ENCODE measurements around the gene YDJC.
A peak's percentile ranks its signal among the peaks of the same experiment; 100 is the strongest.
"Not testable (repeated sequence)": the region's sequence is repeated elsewhere in the genome, so short reads cannot be mapped to it uniquely, and the experiment has no call there.

YDJC gene

DNA sequence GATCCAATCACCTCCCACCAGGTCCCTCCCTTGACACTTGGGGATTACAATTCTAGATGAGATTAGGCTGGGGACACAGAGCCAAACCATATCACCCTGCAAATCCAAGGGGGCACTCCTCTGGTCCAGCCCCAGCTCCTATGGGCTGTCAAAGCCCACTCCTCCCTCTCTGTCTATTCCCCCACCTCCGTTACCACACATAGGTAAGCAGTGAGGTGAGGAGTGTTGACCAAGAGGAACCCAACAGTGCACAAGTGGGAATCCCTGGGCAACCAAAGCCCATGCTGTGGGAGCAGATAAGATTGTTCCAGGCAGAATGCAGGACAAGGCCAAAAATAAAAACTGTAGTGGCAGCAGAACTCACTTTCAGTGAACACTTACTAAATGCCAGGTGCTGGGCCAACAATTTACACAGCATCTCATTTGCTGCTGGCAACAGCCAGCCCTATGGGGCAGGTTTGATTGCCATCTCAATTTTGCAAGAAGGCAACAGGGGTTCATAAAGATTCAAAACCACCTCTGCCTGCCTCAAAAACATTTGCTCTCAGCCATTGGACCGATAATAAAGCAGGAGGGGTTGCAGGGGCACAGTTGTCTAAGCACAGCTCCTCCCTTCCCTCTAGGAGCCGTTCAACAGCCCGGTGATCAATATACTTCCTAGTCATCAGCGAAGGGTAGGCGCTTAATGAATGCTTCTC, 21.1 kb upstream of the YDJC start:
- Histone ChIP-seq H3K9me3 (ENCODE audit: insufficient read depth, low read length) (no peaks in the 10 kb centered on the region), H3K9ac (ENCODE audit: low read length) (peak overlapping the region; percentile 85), H3K27ac (ENCODE audit: low read depth, low read length) (peak overlapping the region; percentile 74), H3K79me2 (ENCODE audit: insufficient read depth, low read length) (no peaks in the 10 kb centered on the region), H2AFZ (ENCODE audit: low read depth, low read length, severe bottlenecking) (peak overlapping the region; percentile 77), H3K4me2 (ENCODE audit: low read depth, low read length, poor library complexity, severe bottlenecking) (peak overlapping the region; percentile 78), H3F3A (ENCODE audit: insufficient read depth) (0 out of 2 replicates have a peak, but pooled peaks cover 4% of the 10 kb centered on the region), H3K27me3 (ENCODE audit: low read length) (no peaks in the 10 kb centered on the region), H4K20me1 (ENCODE audit: low read depth, low read length) (no peaks in the 10 kb centered on the region), H3K36me3 (ENCODE audit: low read length) (no peaks in the 10 kb centered on the region), H3K9me2 (replicated peaks; ENCODE audit: insufficient read depth, low read length) (no peaks in the 10 kb centered on the region), H3K4me3 (ENCODE audit: insufficient read depth, low read length, poor library complexity, severe bottlenecking) (peak overlapping the region; percentile 88)
- TF ChIP-seq, protein P1, sequence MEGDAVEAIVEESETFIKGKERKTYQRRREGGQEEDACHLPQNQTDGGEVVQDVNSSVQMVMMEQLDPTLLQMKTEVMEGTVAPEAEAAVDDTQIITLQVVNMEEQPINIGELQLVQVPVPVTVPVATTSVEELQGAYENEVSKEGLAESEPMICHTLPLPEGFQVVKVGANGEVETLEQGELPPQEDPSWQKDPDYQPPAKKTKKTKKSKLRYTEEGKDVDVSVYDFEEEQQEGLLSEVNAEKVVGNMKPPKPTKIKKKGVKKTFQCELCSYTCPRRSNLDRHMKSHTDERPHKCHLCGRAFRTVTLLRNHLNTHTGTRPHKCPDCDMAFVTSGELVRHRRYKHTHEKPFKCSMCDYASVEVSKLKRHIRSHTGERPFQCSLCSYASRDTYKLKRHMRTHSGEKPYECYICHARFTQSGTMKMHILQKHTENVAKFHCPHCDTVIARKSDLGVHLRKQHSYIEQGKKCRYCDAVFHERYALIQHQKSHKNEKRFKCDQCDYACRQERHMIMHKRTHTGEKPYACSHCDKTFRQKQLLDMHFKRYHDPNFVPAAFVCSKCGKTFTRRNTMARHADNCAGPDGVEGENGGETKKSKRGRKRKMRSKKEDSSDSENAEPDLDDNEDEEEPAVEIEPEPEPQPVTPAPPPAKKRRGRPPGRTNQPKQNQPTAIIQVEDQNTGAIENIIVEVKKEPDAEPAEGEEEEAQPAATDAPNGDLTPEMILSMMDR (IDR thresholded peaks at IDR 0.05; ENCODE audit: insufficient read depth, low read length, poor library complexity, severe bottlenecking), result no peak
- TF ChIP-seq EZH2phosphoT487 (conservative IDR thresholded peaks at IDR 0.05; ENCODE audit: low read length), result no peak

- 0 out of 2 replicates have a peak, but pooled peaks cover 4% of the 10 kb centered on the region for H3F3A ChIP-seq (ENCODE audit: insufficient read depth)
- H3K9ac ChIP-seq (ENCODE audit: low read length), result 0 out of 2 replicates have a peak overlapping the region, but pooled peaks have one; percentile 85
- H2AFZ ChIP-seq (ENCODE audit: low read depth, low read length, severe bottlenecking), result no peak overlapping the region
- TF ChIP-seq, protein P1 (IDR thresholded peaks at IDR 0.05; ENCODE audit: insufficient read depth, low read length, poor library complexity, severe bottlenecking), result no peak
- TF ChIP-seq EZH2phosphoT487 (conservative IDR thresholded peaks at IDR 0.05; ENCODE audit: low read length), result no peak
- no peaks in the 10 kb centered on the region for H3K79me2 ChIP-seq (ENCODE audit: insufficient read depth, low read length)
- no peaks in the 10 kb centered on the region for H3K27me3 ChIP-seq (ENCODE audit: low read length)
- H3K36me3 ChIP-seq (ENCODE audit: low read length), result no peaks in the 10 kb centered on the region
- no peaks in the 10 kb centered on the region for H4K20me1 ChIP-seq (ENCODE audit: low read depth, low read length)
- no peak overlapping the region for H3K4me3 ChIP-seq (ENCODE audit: insufficient read depth, low read length, poor library complexity, severe bottlenecking)
- no peaks in the 10 kb centered on the region for H3K9me2 ChIP-seq (replicated peaks; ENCODE audit: insufficient read depth, low read length)
- no peak overlapping the region for H3K27ac ChIP-seq (ENCODE audit: low read depth, low read length)
- no peaks in the 10 kb centered on the region for H3K9me3 ChIP-seq (ENCODE audit: insufficient read depth, low read length)
- no peak overlapping the region for H3K4me2 ChIP-seq (ENCODE audit: low read depth, low read length, poor library complexity, severe bottlenecking)
Observed at GRCh38 chr22:21650280-21650679, 20.5 kb upstream of the YDJC start.

DNA sequence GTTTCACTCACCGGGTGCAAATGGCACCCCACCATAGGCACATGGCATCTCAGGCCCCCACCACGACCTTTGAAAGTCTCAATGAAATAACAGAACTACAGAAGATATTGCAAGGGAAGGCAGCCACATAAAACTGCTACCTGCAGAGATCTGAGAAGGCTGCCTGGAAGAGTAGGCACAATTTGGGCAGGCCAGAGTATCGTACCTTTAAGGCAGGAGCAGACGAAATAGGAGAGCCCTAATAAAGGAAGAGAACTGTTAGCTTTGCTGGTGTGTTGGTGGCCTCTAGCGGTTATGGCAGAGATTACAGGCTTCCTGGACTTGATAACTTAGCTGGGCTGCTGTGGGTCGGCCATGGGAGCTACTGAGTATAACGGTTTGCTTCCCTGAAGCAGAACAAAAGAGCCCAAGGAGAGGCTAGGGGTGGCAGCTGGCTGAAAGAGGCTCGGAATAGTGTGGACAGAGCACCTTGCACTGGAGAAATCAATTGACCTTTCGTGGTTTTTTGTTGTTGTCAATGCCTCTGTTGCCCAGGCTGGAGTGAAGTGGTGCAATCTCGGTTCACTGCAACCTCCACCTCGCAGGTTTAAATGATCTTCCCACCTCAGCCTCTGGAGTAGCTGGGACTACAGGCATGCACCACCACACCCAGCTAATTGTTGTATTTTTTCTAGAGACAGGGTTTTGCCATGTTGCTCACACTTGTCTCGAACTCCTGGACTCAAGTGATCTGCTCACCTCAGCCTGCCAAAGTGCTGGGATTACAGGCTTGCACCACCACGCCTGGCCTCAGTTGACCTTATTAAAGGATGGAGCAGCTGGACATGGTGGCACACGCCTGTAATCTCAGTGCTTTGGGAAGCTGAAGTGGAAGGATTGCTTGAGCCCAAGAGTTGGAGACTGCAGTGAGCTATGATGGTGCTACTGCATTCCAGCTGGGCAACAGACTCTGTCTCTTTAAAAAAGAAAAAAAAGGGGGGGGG, 17.1 kb upstream of the YDJC start:
- Histone ChIP-seq H3K27me3 (ENCODE audit: low read length) (no peaks in the 10 kb centered on the region), H3K4me2 (ENCODE audit: low read depth, low read length, poor library complexity, severe bottlenecking) (no peak overlapping the region), H3K9me3 (ENCODE audit: insufficient read depth, low read length) (no peaks in the 10 kb centered on the region), H3K79me2 (ENCODE audit: insufficient read depth, low read length) (peaks cover 6% of the 10 kb centered on the region; the same call in 1 of the 2 replicates), H3K9me2 (replicated peaks; ENCODE audit: insufficient read depth, low read length) (no peaks in the 10 kb centered on the region), H3F3A (ENCODE audit: insufficient read depth) (0 out of 2 replicates have a peak, but pooled peaks cover 4% of the 10 kb centered on the region), H2AFZ (ENCODE audit: low read depth, low read length, severe bottlenecking) (no peak overlapping the region), H4K20me1 (ENCODE audit: low read depth, low read length) (no peaks in the 10 kb centered on the region), H3K4me3 (ENCODE audit: insufficient read depth, low read length, poor library complexity, severe bottlenecking) (no peak overlapping the region), H3K27ac (ENCODE audit: low read depth, low read length) (no peak overlapping the region), H3K9ac (ENCODE audit: low read length) (no peak overlapping the region), H3K36me3 (ENCODE audit: low read length) (no peaks in the 10 kb centered on the region)
- no peak for TF ChIP-seq EZH2phosphoT487 (conservative IDR thresholded peaks at IDR 0.05; ENCODE audit: low read length)
- TF ChIP-seq, protein P1 (IDR thresholded peaks at IDR 0.05; ENCODE audit: insufficient read depth, low read length, poor library complexity, severe bottlenecking), result peak; percentile 37

- not testable (repeated sequence) for H3K4me3 ChIP-seq (ENCODE audit: insufficient read depth, low read length, poor library complexity, severe bottlenecking); H3K9me3 ChIP-seq (ENCODE audit: insufficient read depth, low read length); H3K27me3 ChIP-seq (ENCODE audit: low read length); H3K79me2 ChIP-seq (ENCODE audit: insufficient read depth, low read length); H2AFZ ChIP-seq (ENCODE audit: low read depth, low read length, severe bottlenecking); H3K9ac ChIP-seq (ENCODE audit: low read length); H4K20me1 ChIP-seq (ENCODE audit: low read depth, low read length); H3K9me2 ChIP-seq (replicated peaks; ENCODE audit: insufficient read depth, low read length); H3K36me3 ChIP-seq (ENCODE audit: low read length); H3K27ac ChIP-seq (ENCODE audit: low read depth, low read length); H3F3A ChIP-seq (ENCODE audit: insufficient read depth); H3K4me2 ChIP-seq (ENCODE audit: low read depth, low read length, poor library complexity, severe bottlenecking)
Observed at GRCh38 chr22:21645513-21645912, 15.7 kb upstream of the YDJC start.
